ENCODE data around the gene LGMN.
A peak's percentile ranks its signal among the peaks of the same experiment; 100 is the strongest.
"Not testable (repeated sequence)": the region's sequence is repeated elsewhere in the genome, so short reads cannot be mapped to it uniquely, and the experiment has no call there.

LGMN gene

GRCh38 chr14:92693998-92694795 lies 54.2 kb downstream of the LGMN start:
- peak in 1 of 4 experiments; percentile 22 for DNase-seq

GRCh38 chr14:92692822-92693226 lies 55.6 kb downstream of the LGMN start:
- DNase-seq = peak in 2 of 4 experiments; percentile 25 to 45

GRCh38 chr14:92690171-92691011 lies 58.0 kb downstream of the LGMN start:
- DNase-seq = no peak

GRCh38 chr14:92688434-92689375 lies 59.7 kb downstream of the LGMN start:
- no peak for DNase-seq

- DNase-seq = no peak
Measured at GRCh38 chr14:92687681-92688433, 60.6 kb downstream of the LGMN start.

GRCh38 chr14:92686900-92687427 lies 61.5 kb downstream of the LGMN start:
- DNase-seq = peak; percentile 29 to 72 (median 62)

- DNase-seq = no peak
Measured at GRCh38 chr14:92686411-92686899, 62.0 kb downstream of the LGMN start.

GRCh38 chr14:92685784-92686355 lies 62.6 kb downstream of the LGMN start:
- no peak for DNase-seq

GRCh38 chr14:92684801-92685560 lies 63.4 kb downstream of the LGMN start:
- no peak for DNase-seq

GRCh38 chr14:92683041-92683440 lies 65.4 kb downstream of the LGMN start:
- no peak for DNase-seq

GRCh38 chr14:92680781-92681650 lies 67.4 kb downstream of the LGMN start:
- DNase-seq = peak; percentile 21 to 68 (median 50)

- not testable (repeated sequence) for DNase-seq
Measured at GRCh38 chr14:92680330-92680729, 68.1 kb downstream of the LGMN start.

- DNase-seq = no peak
Measured at GRCh38 chr14:92679246-92679645, 69.2 kb downstream of the LGMN start.

GRCh38 chr14:92678766-92679165 lies 69.7 kb downstream of the LGMN start:
- DNase-seq = no peak

GRCh38 chr14:92677955-92678354 lies 70.5 kb downstream of the LGMN start:
- no peak for DNase-seq

GRCh38 chr14:92677087-92677668 lies 71.2 kb downstream of the LGMN start:
- DNase-seq = no peak

- DNase-seq = no peak
Measured at GRCh38 chr14:92676403-92677086, 71.9 kb downstream of the LGMN start.

- DNase-seq = no peak
Measured at GRCh38 chr14:92675976-92676375, 72.5 kb downstream of the LGMN start.
